Activated CD8-positive, alpha-beta memory T cell treated with anti-CD3 and anti-CD28 coated beads for 48 hours (primary cell): ENCODE data around the gene IFIH1.

Experiments used
- DNase-seq, 3 experiments: peaks; one replicate each; pipeline ENCODE4 v3.0.0-alpha.2; 2020; ENCODE audit warnings: low read depth in 2 of 3, low spot score in 2 of 3

Gene IFIH1

GRCh38 chr2:162258686-162259085 is 59.8 kb downstream of the IFIH1 start:
- no peak for DNase-seq

GRCh38 chr2:162258169-162258568 is 60.3 kb downstream of the IFIH1 start:
- DNase-seq, result no peak

- DNase-seq, result no peak
These were observed 61.1 kb downstream of the IFIH1 start for GRCh38 chr2:162257425-162257824.

GRCh38 chr2:162256591-162256991 is 61.9 kb downstream of the IFIH1 start:
- no peak for DNase-seq

- DNase-seq, result no peak
These were observed 64.1 kb downstream of the IFIH1 start for GRCh38 chr2:162254236-162254871.

- DNase-seq, result no peak
These were observed 65.0 kb downstream of the IFIH1 start for GRCh38 chr2:162253435-162253834.

GRCh38 chr2:162252153-162252552 is 66.3 kb downstream of the IFIH1 start:
- DNase-seq, result no peak

GRCh38 chr2:162245781-162246180 is 72.7 kb downstream of the IFIH1 start:
- no peak for DNase-seq

GRCh38 chr2:162245061-162245460 is 73.4 kb downstream of the IFIH1 start:
- no peak for DNase-seq

GRCh38 chr2:162244541-162245031 is 73.9 kb downstream of the IFIH1 start:
- no peak for DNase-seq

- DNase-seq, result no peak
These were observed 74.8 kb downstream of the IFIH1 start for GRCh38 chr2:162243715-162244114.

- DNase-seq, result no peak
These were observed 75.2 kb downstream of the IFIH1 start, which contains the start of gene FAP for GRCh38 chr2:162243294-162243693. FAP (minus strand) TSS chr2:162243445; CDS start chr2:162243327, 118 bp downstream.

GRCh38 chr2:162242586-162243280 is 75.8 kb downstream of the IFIH1 start:
- no peak for DNase-seq

GRCh38 chr2:162241571-162241970 is 76.9 kb downstream of the IFIH1 start:
- DNase-seq, result no peak

- DNase-seq, result no peak
These were observed 83.6 kb downstream of the IFIH1 start for GRCh38 chr2:162234620-162235462.

- no peak for DNase-seq
These were observed 85.3 kb downstream of the IFIH1 start for GRCh38 chr2:162233197-162233596.

- no peak for DNase-seq
These were observed 85.8 kb downstream of the IFIH1 start for GRCh38 chr2:162232671-162233070.

- no peak for DNase-seq
These were observed 86.5 kb downstream of the IFIH1 start for GRCh38 chr2:162232027-162232426.

GRCh38 chr2:162230761-162231160 is 87.7 kb downstream of the IFIH1 start:
- DNase-seq, result no peak

- no peak for DNase-seq
These were observed 91.6 kb downstream of the IFIH1 start for GRCh38 chr2:162226836-162227235.

- peak; percentile 27 to 37 (median 28) for DNase-seq
These were observed 97.4 kb downstream of the IFIH1 start for GRCh38 chr2:162221064-162221463.

- DNase-seq, result no peak
These were observed 98.1 kb downstream of the IFIH1 start for GRCh38 chr2:162220368-162220767.
